HG02610 (cell line): ENCODE measurements around the gene CALN1.

Source experiments
- ATAC-seq: cut with Tn5 transposase; IDR thresholded peaks from one replicate; pipeline ENCODE4 v1.9.1; 2021; ENCODE audit warnings: mild to moderate bottlenecking, moderate library complexity; ENCODE audit not compliant: unreplicated experiment

The CALN1 gene

GRCh38 chr7:72053292-72053691 lies 358.8 kb downstream of the CALN1 start:
- no peak for ATAC-seq

DNA sequence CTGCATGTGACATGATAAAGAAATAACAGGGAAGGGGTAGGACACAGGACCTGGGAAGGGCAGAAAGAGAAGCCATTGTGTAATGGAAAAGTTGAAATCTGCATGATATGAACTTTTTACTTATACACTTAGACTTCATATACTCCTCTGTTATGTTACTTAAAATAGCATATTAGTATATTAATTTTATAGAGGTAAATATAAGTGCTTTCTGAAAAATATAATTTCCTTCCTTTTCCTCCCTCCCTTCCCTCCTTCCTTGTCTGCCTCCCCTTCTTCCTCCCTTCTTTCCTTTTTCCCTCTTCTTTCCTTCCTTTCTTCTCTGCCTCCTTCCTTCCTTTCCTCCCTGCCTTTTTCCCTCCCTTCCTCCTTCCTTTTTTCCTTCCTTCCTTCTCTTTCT lies 363.7 kb downstream of the CALN1 start:
- no peak for ATAC-seq

DNA sequence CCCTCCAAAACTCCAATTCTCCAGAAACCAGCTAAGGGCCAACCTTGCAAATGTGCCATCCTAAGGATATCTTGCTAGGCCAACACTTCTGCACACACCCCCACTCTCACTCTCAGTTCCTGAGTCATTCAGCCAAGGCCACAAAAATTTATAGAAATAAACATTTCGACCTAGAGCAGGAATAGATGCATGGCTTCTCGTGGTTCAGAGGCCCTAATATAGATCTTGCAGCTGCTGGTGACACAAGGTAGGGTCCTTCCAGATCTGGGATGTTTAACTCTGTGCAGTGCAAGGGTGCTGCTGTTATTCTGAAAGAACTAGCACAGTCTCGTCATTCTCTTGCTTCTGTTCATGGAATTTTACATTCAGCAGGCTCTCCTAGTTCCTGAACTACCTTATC lies 369.3 kb downstream of the CALN1 start:
- ATAC-seq: no peak

GRCh38 chr7:72040641-72041040 lies 371.5 kb downstream of the CALN1 start:
- ATAC-seq: no peak

GRCh38 chr7:72039460-72039859 lies 372.7 kb downstream of the CALN1 start:
- no peak for ATAC-seq

- no peak for ATAC-seq
Observed at GRCh38 chr7:72038022-72038732, 374.0 kb downstream of the CALN1 start.

GRCh38 chr7:72037516-72037915 lies 374.6 kb downstream of the CALN1 start:
- ATAC-seq: no peak

DNA sequence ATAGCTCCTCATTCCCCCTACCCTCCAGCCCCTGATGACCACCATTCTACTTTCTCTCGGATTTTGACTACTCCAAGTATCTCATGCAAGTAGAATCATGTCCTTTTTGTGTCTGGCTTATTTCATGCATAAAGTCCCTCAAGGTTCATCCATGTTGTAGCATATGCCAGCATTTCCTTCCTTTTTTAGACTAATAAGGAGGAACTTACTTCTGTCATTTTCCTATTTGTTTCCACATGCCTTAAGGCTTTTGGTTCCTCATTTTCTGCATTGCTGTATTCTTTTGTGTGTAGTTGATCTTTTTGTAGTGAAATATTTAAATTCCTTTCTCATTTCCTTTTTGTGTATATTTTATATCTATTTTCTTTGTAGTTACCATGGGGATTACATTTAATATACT lies 376.9 kb downstream of the CALN1 start:
- ATAC-seq: no peak

- ATAC-seq: no peak
Observed at GRCh38 chr7:72032934-72033333, 379.2 kb downstream of the CALN1 start.

- ATAC-seq: no peak
Observed at GRCh38 chr7:72030994-72031667, 381.0 kb downstream of the CALN1 start.

DNA sequence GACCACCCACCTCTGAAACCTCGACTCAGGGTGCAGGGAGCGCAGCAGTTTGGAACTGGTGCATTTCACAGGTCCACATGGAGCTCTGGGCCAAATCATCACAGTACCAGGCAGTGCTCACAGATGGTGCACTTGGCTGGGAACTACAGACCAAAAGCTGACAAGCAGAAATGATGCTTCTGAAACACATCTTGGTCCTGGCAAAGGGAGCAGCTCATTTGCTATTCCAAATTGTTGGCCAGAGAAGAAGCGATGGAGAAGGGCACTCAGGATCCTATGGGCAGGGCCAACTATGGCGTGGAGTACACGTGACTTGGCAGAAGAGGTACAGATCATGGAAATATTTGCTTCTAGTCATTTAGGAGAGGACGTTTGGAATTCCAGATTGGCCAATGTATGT lies 383.9 kb downstream of the CALN1 start:
- no peak for ATAC-seq

GRCh38 chr7:72025381-72025960 lies 386.7 kb downstream of the CALN1 start:
- no peak for ATAC-seq

- ATAC-seq: no peak
Observed at GRCh38 chr7:72023926-72024325, 388.2 kb downstream of the CALN1 start.

DNA sequence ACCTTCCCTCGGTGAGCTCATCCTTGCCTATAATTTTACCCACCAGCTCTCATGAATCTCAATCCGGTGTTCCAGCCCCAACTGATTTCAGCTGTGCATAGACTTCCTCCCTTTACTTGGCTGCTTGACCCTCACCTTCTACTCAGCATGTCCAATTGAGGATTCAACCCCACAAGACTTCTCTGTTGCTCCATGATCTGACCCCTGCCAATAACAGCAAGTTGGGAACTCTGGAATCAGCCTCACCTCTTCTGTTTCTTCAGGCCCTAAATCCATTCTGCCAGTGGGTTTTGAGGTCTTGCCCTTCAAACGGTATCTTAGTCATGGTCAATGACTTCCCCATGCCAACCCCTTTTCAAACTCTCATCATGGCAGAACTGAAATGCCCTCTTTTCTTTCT lies 390.4 kb downstream of the CALN1 start:
- ATAC-seq: no peak

- ATAC-seq: no peak
Observed at GRCh38 chr7:72020311-72020710, 391.8 kb downstream of the CALN1 start.

DNA sequence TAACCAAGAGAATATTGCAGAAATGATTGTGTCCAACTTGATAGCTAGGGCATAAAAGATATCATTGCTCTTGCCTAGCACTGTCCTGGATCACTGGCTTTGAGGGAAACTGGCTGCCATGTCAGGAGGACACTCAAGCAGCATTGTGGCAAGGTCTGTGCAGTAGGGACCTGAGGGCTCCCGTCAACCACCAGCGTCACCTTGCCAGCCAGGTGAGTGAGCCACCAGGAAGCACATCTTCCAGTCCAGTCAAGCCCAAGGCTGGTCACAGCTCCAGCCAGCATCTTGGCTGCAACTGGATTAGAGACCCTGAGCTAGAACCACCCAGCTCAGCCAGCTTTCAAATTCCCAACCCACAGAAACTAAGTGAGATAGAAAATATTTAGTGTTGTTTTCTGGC lies 392.7 kb downstream of the CALN1 start:
- ATAC-seq: no peak

- ATAC-seq: no peak
Observed at GRCh38 chr7:72017756-72018155, 394.4 kb downstream of the CALN1 start.

- ATAC-seq: no peak
Observed at GRCh38 chr7:72016574-72016973, 395.6 kb downstream of the CALN1 start.

DNA sequence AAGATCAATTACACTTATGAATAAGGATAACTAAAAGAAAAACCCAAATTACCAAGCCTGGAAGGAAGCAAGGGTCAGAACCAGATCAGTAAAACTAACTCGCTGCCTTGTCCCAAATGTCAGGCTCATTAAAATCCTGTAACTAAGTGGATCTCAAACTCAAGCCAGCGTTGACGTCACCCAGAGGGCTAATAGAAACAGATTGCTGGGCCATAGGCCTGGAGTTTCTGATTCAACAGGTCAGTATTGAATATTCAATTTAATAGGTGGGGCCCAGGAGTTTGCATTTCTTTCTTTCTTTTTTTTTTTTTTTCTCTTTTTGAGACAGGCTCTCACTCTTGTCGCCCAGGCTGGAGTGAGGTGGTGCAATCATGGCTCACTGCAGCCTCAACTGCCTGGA lies 397.0 kb downstream of the CALN1 start:
- ATAC-seq: no peak

- no peak for ATAC-seq
Observed at GRCh38 chr7:72007018-72007417, 405.1 kb downstream of the CALN1 start.

DNA sequence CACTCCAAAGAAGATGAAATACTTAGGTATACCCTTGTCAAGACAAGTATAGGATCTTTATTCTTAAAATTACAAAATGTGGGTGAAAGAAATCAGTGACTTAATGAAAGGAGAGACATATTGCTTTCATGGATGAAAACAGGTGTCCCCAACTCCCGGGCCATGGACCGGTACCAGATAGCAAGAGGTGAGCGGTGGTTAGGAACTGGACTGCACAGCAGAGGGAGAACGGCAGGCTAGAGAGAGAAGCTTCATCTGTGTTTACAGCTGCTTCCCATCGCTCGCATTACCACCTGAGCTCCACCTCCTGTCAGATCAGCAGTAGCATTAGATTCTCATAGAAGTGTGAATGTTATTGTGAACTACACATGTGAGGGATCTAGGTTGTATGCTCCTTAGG lies 408.9 kb downstream of the CALN1 start:
- no peak for ATAC-seq

DNA sequence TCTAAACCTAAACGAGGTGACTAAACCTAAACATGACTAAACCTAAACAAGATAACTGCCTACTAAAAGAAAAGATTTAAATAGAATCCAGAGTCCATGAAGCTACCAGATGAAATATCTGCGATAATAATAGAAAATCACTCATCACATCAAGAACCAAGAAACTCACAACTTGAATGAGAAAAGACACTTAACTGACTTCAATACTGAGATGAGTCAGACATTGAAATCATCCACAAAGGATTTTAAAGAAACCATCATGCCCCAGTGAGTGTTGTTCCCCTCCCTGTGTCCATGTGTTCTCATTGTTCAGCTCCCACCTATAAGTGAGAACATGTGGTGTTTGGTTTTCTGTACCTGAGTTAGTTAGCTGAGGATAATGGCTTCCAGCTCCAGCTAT lies 416.0 kb downstream of the CALN1 start:
- ATAC-seq: no peak
